ENCODE data around the gene AKAP13. TPM values are rescaled to one million over a fixed set of nuclear protein-coding genes. Genes with fewer than 3 reads are reported as not detected.

Gene AKAP13
- total and polyA plus RNA-seq, 2 of the 13 experiments (the other 11 are each of a cell fraction or from before 2014, with no cell fraction given), result 6.7 to 27.1 TPM

DNA sequence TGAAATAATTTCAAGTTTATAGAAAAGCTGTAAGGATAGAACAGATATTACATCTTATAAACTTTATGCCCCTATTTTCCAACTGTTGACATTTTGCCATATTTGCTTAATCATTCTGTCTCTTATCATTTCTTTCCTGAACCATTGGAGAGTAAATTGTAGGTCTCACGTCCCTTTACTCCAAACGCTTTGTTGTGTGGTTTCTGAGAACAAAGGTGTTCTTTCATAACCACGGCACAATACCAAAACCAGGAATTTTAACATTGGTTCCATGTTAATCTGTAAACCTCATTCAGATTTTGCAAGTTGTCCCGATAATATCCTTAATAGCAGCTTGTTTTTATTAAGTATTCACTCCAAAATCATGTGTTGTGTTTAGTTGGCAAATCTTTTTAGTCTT is 134.8 kb downstream of the AKAP13 start (continued):
- TF ChIP-seq, protein P1, sequence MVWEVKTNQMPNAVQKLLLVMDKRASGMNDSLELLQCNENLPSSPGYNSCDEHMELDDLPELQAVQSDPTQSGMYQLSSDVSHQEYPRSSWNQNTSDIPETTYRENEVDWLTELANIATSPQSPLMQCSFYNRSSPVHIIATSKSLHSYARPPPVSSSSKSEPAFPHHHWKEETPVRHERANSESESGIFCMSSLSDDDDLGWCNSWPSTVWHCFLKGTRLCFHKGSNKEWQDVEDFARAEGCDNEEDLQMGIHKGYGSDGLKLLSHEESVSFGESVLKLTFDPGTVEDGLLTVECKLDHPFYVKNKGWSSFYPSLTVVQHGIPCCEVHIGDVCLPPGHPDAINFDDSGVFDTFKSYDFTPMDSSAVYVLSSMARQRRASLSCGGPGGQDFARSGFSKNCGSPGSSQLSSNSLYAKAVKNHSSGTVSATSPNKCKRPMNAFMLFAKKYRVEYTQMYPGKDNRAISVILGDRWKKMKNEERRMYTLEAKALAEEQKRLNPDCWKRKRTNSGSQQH (CRISPR knock-in tag; IDR thresholded peaks at IDR 0.05; ENCODE audit: low read depth), result no peak
- no peak for TF ChIP-seq NR3C1 (CRISPR knock-in tag; IDR thresholded peaks at IDR 0.05)
- TF ChIP-seq SMAD3 (CRISPR knock-in tag; IDR thresholded peaks at IDR 0.05), result no peak
- no peak for TF ChIP-seq EZH2 (conservative IDR thresholded peaks at IDR 0.05; ENCODE audit: low read depth, low read length)
- TF ChIP-seq SMAD9 (CRISPR knock-in tag; IDR thresholded peaks at IDR 0.05), result no peak
- TF ChIP-seq, protein P2, sequence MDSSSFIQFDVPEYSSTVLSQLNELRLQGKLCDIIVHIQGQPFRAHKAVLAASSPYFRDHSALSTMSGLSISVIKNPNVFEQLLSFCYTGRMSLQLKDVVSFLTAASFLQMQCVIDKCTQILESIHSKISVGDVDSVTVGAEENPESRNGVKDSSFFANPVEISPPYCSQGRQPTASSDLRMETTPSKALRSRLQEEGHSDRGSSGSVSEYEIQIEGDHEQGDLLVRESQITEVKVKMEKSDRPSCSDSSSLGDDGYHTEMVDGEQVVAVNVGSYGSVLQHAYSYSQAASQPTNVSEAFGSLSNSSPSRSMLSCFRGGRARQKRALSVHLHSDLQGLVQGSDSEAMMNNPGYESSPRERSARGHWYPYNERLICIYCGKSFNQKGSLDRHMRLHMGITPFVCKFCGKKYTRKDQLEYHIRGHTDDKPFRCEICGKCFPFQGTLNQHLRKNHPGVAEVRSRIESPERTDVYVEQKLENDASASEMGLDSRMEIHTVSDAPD (CRISPR knock-in tag; IDR thresholded peaks at IDR 0.05), result 0 out of 2 replicates have a peak, but pooled peaks have one; percentile 36
- TF ChIP-seq SUZ12 (IDR thresholded peaks at IDR 0.05; ENCODE audit: low read depth, low read length), result no peak
- TF ChIP-seq, protein P3, sequence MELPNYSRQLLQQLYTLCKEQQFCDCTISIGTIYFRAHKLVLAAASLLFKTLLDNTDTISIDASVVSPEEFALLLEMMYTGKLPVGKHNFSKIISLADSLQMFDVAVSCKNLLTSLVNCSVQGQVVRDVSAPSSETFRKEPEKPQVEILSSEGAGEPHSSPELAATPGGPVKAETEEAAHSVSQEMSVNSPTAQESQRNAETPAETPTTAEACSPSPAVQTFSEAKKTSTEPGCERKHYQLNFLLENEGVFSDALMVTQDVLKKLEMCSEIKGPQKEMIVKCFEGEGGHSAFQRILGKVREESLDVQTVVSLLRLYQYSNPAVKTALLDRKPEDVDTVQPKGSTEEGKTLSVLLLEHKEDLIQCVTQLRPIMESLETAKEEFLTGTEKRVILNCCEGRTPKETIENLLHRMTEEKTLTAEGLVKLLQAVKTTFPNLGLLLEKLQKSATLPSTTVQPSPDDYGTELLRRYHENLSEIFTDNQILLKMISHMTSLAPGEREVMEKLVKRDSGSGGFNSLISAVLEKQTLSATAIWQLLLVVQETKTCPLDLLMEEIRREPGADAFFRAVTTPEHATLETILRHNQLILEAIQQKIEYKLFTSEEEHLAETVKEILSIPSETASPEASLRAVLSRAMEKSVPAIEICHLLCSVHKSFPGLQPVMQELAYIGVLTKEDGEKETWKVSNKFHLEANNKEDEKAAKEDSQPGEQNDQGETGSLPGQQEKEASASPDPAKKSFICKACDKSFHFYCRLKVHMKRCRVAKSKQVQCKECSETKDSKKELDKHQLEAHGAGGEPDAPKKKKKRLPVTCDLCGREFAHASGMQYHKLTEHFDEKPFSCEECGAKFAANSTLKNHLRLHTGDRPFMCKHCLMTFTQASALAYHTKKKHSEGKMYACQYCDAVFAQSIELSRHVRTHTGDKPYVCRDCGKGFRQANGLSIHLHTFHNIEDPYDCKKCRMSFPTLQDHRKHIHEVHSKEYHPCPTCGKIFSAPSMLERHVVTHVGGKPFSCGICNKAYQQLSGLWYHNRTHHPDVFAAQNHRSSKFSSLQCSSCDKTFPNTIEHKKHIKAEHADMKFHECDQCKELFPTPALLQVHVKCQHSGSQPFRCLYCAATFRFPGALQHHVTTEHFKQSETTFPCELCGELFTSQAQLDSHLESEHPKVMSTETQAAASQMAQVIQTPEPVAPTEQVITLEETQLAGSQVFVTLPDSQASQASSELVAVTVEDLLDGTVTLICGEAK (IDR thresholded peaks at IDR 0.05), result no peak
- TF ChIP-seq, protein P3 (CRISPR knock-in tag; IDR thresholded peaks at IDR 0.05), result no peak
- no peak for TF ChIP-seq ZSCAN22 (CRISPR knock-in tag; IDR thresholded peaks at IDR 0.05)
- no peak for TF ChIP-seq ZNF354B (CRISPR knock-in tag; IDR thresholded peaks at IDR 0.05)
- TF ChIP-seq MYC (CRISPR knock-in tag; IDR thresholded peaks at IDR 0.05; ENCODE audit: borderline replicate concordance), result no peak
- no peak for TF ChIP-seq SRF (IDR thresholded peaks at IDR 0.05; ENCODE audit: low read depth, low read length)
- no peak for TF ChIP-seq HHEX (CRISPR knock-in tag; IDR thresholded peaks at IDR 0.05)
- TF ChIP-seq, protein P4, sequence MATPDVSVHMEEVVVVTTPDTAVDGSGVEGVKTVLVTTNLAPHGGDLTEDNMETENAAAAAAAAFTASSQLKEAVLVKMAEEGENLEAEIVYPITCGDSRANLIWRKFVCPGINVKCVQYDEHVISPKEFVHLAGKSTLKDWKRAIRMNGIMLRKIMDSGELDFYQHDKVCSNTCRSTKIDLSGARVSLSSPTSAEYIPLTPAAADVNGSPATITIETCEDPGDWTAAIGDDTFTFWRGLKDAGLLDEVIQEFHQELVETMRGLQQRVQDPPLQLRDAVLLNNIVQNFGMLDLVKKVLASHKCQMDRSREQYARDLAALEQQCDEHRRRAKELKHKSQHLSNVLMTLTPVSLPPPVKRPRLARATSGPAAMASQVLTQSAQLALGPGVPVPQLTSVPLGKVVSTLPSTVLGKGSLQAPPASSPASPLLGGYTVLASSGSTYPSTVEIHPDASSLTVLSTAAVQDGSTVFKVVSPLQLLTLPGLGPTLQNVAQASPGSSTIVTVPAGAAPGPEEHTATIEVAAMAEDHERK (CRISPR knock-in tag; IDR thresholded peaks at IDR 0.05; ENCODE audit: low read depth), result no peak
- TF ChIP-seq TCF12 (IDR thresholded peaks at IDR 0.05), result no peak
- no peak for TF ChIP-seq TCF12 (CRISPR knock-in tag; IDR thresholded peaks at IDR 0.05)
